ENCODE results near the gene NACAD.
"Not testable (repeated sequence)": the region's sequence is repeated elsewhere in the genome, so short reads cannot be mapped to it uniquely, and the experiment has no call there.

NACAD gene

DNA sequence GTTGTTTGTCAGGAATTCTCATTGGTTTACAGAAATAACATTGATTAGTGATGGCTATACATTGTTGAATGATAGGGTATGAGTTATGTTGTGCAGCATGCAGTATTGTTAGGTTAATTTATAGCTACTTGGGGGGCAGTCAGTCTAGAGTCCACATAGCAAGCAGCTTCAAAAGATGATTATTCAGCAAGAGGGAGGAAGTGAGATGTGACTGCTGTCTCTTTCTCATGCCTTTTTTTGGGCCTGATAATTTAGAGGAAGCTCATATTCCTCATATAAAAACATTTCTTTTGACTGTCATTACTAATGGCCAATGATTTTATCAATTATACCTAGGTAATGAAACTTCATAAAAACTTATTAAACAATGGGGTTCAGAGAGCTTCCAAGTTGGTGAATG, 26.2 kb upstream of the NACAD start:
- Histone ChIP-seq H3K9me3 (ENCODE audit: control insufficient read depth, insufficient read depth, low read length) (no peaks in the 10 kb centered on the region), H3K4me3 (ENCODE audit: low read length) (no peak overlapping the region), H3K27me3 (ENCODE audit: control insufficient read depth, insufficient read depth, low read length) (no peaks in the 10 kb centered on the region), H3K36me3 (ENCODE audit: control insufficient read depth, insufficient read depth, low read length) (peaks cover 2% of the 10 kb centered on the region; the same call in 1 of the 2 replicates), H3K4me1 (ENCODE audit: control insufficient read depth, insufficient read depth, low read length) (peaks cover 1% of the 10 kb centered on the region; the same call in 1 of the 2 replicates), H3K27ac (ENCODE audit: low read length) (no peak overlapping the region)
- DNase-seq (ENCODE audit: low read depth, low spot score): no peak

DNA sequence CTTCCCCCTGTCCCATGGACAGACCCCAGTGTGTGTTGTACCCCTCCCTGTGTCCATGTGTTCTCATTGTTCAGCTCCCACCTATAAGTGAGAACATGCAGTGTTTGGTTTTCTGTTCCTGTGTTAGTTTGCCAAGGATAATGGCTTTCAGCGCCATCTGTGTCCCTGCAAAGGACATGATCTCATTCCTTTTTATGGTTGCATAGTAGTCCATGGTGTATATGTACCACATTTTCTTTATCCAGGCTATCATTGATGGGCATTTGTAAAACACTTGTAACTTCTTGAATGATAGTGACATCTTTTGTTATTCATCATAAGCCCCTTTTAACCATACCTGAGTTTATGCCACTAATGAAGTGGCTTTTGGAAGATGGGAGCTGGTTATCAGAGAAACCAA, 25.5 kb upstream of the NACAD start:
- not testable (repeated sequence) for H3K27me3 ChIP-seq (ENCODE audit: control insufficient read depth, insufficient read depth, low read length); H3K36me3 ChIP-seq (ENCODE audit: control insufficient read depth, insufficient read depth, low read length); H3K4me3 ChIP-seq (ENCODE audit: low read length); H3K4me1 ChIP-seq (ENCODE audit: control insufficient read depth, insufficient read depth, low read length); H3K9me3 ChIP-seq (ENCODE audit: control insufficient read depth, insufficient read depth, low read length); DNase-seq (ENCODE audit: low read depth, low spot score); H3K27ac ChIP-seq (ENCODE audit: low read length)
- WGBS (ENCODE audit: insufficient coverage, insufficient read length): no CpG with 5 or more reads among the region's 1 CpG

DNA sequence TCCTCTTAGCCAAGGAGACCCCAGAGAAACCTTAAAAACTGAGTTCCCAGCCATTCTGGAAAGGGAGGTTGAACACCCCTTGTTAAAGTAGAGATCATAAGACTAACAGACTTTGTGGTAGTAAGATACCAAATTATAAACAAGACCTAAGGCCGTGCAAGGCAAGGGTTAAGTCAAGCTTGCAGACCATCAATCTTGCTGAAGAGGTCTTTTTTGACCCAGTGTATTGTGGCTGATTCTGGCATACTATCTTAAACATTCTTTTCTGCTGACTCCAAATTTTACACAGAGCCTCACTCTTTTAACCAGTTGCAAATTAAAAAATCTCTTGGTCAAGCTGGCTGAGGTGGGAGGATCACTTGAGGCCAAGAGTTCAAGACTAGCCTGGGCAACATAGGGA, 23.9 kb upstream of the NACAD start:
- no CpG with 5 or more reads among the region's 1 CpG for WGBS (ENCODE audit: insufficient coverage, insufficient read length)
- peaks cover 10% of the 10 kb centered on the region for H3K36me3 ChIP-seq (ENCODE audit: control insufficient read depth, insufficient read depth, low read length)
- peaks cover 1% of the 10 kb centered on the region; the same call in 1 of the 2 replicates for H3K4me1 ChIP-seq (ENCODE audit: control insufficient read depth, insufficient read depth, low read length)
- no peaks in the 10 kb centered on the region for H3K9me3 ChIP-seq (ENCODE audit: control insufficient read depth, insufficient read depth, low read length)
- no peak for DNase-seq (ENCODE audit: low read depth, low spot score)
- no peak overlapping the region for H3K4me3 ChIP-seq (ENCODE audit: low read length)
- H3K27ac ChIP-seq (ENCODE audit: low read length): no peak overlapping the region
- H3K27me3 ChIP-seq (ENCODE audit: control insufficient read depth, insufficient read depth, low read length): no peaks in the 10 kb centered on the region

DNA sequence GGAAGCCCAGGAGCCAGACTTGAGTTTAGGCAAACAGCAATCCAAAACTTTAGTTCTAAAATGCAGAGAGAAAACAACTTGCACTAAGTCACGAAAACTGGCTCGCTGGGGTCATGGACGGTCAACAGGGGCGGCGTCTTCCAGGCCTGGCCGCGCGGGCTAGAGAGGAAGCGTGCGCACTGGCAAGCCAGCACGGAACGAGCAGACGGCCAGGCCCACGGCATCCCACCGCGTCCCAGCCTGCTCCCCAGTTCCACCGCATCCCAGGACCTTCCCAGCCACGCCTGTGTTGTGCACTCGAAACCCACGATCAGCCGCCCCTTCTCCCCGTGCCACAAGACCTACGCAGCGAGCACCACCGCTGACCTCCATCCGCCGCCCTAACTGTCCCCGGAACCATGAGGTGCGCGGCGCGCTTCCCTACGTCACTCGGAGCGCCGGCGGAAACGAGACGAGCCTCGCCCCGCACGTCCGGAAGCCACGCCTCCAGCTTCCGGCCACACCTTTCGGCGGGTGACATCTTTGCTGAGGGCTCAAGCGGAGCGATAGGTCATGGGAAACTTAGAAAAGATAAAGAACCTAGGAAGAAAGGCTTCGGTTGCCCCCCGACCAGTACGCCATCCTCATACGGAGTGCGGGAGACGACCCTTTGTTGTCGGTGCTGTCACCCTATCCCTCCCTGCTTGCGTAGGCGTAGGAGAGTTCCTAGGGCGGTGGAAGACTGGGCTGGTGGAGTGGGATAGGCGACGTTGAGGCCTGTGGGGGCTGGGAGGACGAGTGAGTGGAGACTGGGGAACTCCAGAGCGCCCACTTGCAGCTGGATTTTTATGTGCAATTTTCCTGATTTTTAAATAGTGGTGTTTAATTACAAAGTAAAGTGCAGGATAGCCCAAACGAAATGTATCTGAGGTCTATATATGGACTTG, 22.8 kb upstream of the NACAD start, which contains the start of gene TBRG4:
Gene TBRG4, minus strand, starts transcription at position 400 of the 926 bp plus-strand sequence. CDS start 2,460 bp downstream, outside the sequence.
- peak; percentile 91 for DNase-seq (ENCODE audit: low read depth, low spot score)
- peaks cover 18% of the 10 kb centered on the region for H3K36me3 ChIP-seq (ENCODE audit: control insufficient read depth, insufficient read depth, low read length)
- H3K4me1 ChIP-seq (ENCODE audit: control insufficient read depth, insufficient read depth, low read length): peaks cover 1% of the 10 kb centered on the region; the same call in 1 of the 2 replicates
- no peak within 1 kb of the TSS for H3K27ac ChIP-seq (ENCODE audit: low read length)
- WGBS (ENCODE audit: insufficient coverage, insufficient read length): no CpG with 5 or more reads among the region's 64 CpGs
- H3K4me3 ChIP-seq (ENCODE audit: low read length): peak within 1 kb of the TSS; percentile 100
- H3K9me3 ChIP-seq (ENCODE audit: control insufficient read depth, insufficient read depth, low read length): no peaks in the 10 kb centered on the region
- H3K27me3 ChIP-seq (ENCODE audit: control insufficient read depth, insufficient read depth, low read length): no peaks in the 10 kb centered on the region

DNA sequence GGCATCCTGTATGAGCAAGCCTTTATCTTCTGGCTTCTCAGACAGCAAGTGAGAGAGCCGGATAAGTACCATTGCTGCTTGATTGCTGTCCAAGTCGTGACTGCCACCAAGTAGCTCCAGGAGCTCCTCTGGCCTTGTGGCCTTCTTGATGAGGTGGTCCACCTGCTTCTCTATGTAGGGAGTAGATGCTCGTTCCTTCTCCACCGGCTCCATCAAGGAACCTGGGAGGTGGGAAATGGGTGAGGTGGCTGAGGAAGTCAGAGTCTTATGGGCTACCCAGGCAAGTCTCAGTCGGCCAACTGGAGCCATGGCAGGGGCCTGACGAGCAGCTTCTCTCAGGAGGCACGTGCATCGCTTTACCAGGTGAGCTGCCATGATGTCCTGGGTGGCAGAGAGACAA, 20.1 kb upstream of the NACAD start:
- Histone ChIP-seq H3K27me3 (ENCODE audit: control insufficient read depth, insufficient read depth, low read length) (no peaks in the 10 kb centered on the region), H3K36me3 (ENCODE audit: control insufficient read depth, insufficient read depth, low read length) (peaks cover 44% of the 10 kb centered on the region), H3K4me1 (ENCODE audit: control insufficient read depth, insufficient read depth, low read length) (peaks cover 1% of the 10 kb centered on the region; the same call in 1 of the 2 replicates), H3K4me3 (ENCODE audit: low read length) (no peak overlapping the region), H3K9me3 (ENCODE audit: control insufficient read depth, insufficient read depth, low read length) (no peaks in the 10 kb centered on the region), H3K27ac (ENCODE audit: low read length) (no peak overlapping the region)
- WGBS (ENCODE audit: insufficient coverage, insufficient read length): no CpG with 5 or more reads among the region's 8 CpGs
- DNase-seq (ENCODE audit: low read depth, low spot score): no peak

DNA sequence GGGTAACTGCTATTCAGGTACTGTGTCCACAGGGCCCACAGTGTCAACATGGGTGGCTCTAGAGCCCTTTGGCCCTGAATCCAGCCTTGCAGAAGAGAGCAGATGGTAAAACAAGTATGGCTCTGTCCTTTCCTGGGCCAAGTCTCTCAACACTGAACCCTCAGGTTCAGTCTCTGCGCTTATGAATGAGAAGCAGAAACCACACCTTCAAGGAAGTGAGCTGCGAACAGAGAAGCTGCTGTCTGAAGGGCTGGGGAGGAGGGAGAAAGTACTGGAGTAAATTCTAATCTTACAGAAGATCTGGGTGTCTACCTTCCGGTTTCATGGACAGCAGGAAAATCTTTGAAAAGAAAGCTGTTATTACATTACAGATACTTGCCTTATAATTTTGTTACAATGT, 18.6 kb upstream of the NACAD start:
- no peaks in the 10 kb centered on the region for H3K27me3 ChIP-seq (ENCODE audit: control insufficient read depth, insufficient read depth, low read length)
- DNase-seq (ENCODE audit: low read depth, low spot score): no peak
- WGBS (ENCODE audit: insufficient coverage, insufficient read length): no CpG with 5 or more reads among the region's 3 CpGs

DNA sequence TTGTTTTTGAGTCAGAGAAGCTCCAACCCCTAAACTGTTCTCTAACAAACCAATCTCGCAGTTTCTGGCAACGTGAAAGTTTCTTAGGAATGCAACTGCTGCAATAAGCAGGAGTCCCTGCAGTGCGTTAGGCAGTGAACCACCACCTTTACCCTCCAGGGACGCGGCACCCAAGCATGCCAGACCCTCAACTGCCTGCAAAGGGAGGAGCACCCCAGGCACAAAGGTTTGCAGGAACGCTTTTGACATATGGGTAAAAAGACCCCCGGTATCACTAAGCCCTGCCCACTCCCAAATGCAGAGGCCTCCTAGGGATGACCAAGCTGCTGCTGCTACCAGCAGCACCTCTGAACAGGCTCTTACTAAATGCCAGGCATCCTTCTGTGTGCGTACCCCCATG, 18.1 kb upstream of the NACAD start:
- H3K36me3 ChIP-seq (ENCODE audit: control insufficient read depth, insufficient read depth, low read length): peaks cover 64% of the 10 kb centered on the region
- DNase-seq (ENCODE audit: low read depth, low spot score): no peak
- no peak overlapping the region for H3K4me3 ChIP-seq (ENCODE audit: low read length)
- peaks cover 1% of the 10 kb centered on the region; the same call in 1 of the 2 replicates for H3K4me1 ChIP-seq (ENCODE audit: control insufficient read depth, insufficient read depth, low read length)
- no peaks in the 10 kb centered on the region for H3K9me3 ChIP-seq (ENCODE audit: control insufficient read depth, insufficient read depth, low read length)
- H3K27me3 ChIP-seq (ENCODE audit: control insufficient read depth, insufficient read depth, low read length): no peaks in the 10 kb centered on the region
- no peak overlapping the region for H3K27ac ChIP-seq (ENCODE audit: low read length)
- WGBS (ENCODE audit: insufficient coverage, insufficient read length): no CpG with 5 or more reads among the region's 8 CpGs

More for the DNA sequence above, 18.6 kb upstream of the NACAD start:
- Histone ChIP-seq H3K4me3 (ENCODE audit: low read length) (no peak overlapping the region), H3K27ac (ENCODE audit: low read length) (no peak overlapping the region), H3K9me3 (ENCODE audit: control insufficient read depth, insufficient read depth, low read length) (no peaks in the 10 kb centered on the region), H3K36me3 (ENCODE audit: control insufficient read depth, insufficient read depth, low read length) (peaks cover 59% of the 10 kb centered on the region), H3K4me1 (ENCODE audit: control insufficient read depth, insufficient read depth, low read length) (peaks cover 1% of the 10 kb centered on the region; the same call in 1 of the 2 replicates)

DNA sequence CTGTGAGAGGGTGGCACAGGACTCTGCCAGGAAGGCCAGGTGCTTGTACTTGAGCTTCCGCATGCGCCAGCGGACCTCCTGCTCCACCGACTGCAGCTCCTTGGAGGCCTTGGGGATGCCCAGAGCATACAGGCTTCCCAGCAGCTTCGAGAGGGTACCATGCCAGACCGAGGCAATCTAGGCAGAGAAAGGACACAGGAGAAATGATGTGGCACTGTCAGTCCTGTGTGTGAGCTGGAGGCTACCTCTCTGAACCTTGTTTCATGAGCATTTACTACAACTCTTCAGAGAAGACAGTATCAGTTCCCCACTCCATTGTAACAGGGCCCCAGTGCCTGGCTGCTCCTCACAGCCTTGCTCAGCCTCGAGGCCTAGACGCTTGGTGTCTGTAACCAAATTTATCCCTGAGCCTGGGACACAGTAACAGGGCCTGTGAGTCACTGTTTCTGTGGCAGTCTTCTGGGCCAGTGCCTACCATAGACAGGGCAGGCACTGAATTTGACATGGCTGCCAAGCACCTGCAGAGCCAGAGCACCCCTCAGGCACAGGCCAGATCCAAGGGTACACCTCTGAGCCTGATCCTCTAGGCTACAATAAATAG, 16.9 kb upstream of the NACAD start:
- Histone ChIP-seq H3K9me3 (ENCODE audit: control insufficient read depth, insufficient read depth, low read length) (no peaks in the 10 kb centered on the region), H3K4me3 (ENCODE audit: low read length) (no peak overlapping the region), H3K27ac (ENCODE audit: low read length) (no peak overlapping the region), H3K36me3 (ENCODE audit: control insufficient read depth, insufficient read depth, low read length) (peaks cover 74% of the 10 kb centered on the region), H3K4me1 (ENCODE audit: control insufficient read depth, insufficient read depth, low read length) (no peaks in the 10 kb centered on the region), H3K27me3 (ENCODE audit: control insufficient read depth, insufficient read depth, low read length) (no peaks in the 10 kb centered on the region)
- no CpG with 5 or more reads among the region's 8 CpGs for WGBS (ENCODE audit: insufficient coverage, insufficient read length)
- DNase-seq (ENCODE audit: low read depth, low spot score): no peak

DNA sequence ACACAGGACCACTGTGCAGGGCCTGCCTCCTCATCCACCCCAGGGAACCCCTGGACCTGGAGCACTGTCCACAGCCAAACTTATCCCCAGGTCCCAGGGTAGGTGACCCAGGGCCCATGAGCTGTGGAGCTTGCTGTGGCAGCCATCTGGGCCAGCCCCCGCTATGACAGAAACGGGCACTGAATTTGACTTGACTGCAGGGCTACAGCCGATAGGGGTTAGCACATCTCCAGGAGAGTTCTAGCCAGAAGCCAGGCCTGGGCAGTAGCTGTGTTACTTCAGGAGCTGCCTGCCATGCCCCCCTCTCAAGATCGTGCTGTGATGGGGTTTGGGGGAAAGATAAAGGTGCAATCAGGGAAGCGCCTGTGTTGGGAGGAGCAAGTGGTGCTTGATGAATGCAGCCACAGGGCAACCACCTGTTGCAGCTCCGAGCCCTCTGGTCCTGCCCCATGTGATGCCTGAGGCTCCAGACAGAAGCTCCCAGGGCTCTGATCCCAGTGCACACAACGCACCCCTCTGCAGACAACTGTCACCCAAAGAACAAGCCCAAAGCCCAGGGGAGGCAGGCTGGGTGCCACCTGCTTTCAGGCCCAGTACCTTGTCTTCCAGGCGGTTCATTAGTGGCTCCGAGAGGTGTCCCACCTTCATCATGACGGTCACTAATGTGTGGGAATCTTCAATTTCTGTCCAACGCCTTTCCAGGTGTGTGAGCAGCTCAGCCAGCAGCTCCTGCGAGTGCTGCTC, 16.2 kb upstream of the NACAD start:
- Histone ChIP-seq H3K4me1 (ENCODE audit: control insufficient read depth, insufficient read depth, low read length) (no peaks in the 10 kb centered on the region), H3K9me3 (ENCODE audit: control insufficient read depth, insufficient read depth, low read length) (no peaks in the 10 kb centered on the region), H3K27ac (ENCODE audit: low read length) (no peak overlapping the region), H3K4me3 (ENCODE audit: low read length) (no peak overlapping the region), H3K36me3 (ENCODE audit: control insufficient read depth, insufficient read depth, low read length) (peaks cover 80% of the 10 kb centered on the region), H3K27me3 (ENCODE audit: control insufficient read depth, insufficient read depth, low read length) (no peaks in the 10 kb centered on the region)
- DNase-seq (ENCODE audit: low read depth, low spot score): no peak
- WGBS (ENCODE audit: insufficient coverage, insufficient read length): no CpG with 5 or more reads among the region's 12 CpGs
